Testis (tissue), 2 donors: ENCODE data around the gene TPO.

Source experiments
- POLR2A ChIP-seq: fragments of 450-650 bp; IDR thresholded peaks from one replicate; pipeline ENCODE4 v1.6.1; 2017; ENCODE audit warnings: antibody characterized with exemption, mild to moderate bottlenecking, moderate library complexity
- TF ChIP-seq, protein P1 (sequence below), 3 experiments: fragments of 450-650 bp in 2 of 3; fragments of 200-600 bp in 1 of 3; sonication (generic) in 1 of 3; IDR thresholded peaks; one replicate each; pipeline ENCODE4 v1.5.1; 2016 to 2019; ENCODE audit warnings: antibody characterized with exemption in 3 of 3, mild to moderate bottlenecking in 2 of 3, moderate library complexity in 1 of 3

DNA sequence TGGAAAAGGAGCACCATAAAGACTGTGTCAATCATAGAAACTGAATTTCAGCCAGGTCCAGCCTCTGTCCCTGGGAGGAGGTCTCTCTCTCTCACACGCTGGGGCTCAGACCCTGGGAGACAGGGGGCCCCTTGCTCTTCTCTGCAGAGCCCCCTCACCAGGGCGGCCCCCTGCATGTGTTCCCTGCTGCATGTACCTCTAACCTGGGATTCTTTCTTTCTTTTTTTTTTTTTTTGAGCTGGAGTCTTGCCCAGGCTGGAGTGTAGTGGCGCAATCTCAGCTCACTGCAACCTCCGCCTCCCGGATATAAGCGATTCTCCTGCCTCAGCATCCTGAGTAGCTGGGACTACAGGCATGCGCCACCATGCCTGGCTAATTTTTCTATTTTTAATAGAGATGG is 46.5 kb downstream of the TPO start:
- no peak for TF ChIP-seq POLR2A
- TF ChIP-seq, protein P1, sequence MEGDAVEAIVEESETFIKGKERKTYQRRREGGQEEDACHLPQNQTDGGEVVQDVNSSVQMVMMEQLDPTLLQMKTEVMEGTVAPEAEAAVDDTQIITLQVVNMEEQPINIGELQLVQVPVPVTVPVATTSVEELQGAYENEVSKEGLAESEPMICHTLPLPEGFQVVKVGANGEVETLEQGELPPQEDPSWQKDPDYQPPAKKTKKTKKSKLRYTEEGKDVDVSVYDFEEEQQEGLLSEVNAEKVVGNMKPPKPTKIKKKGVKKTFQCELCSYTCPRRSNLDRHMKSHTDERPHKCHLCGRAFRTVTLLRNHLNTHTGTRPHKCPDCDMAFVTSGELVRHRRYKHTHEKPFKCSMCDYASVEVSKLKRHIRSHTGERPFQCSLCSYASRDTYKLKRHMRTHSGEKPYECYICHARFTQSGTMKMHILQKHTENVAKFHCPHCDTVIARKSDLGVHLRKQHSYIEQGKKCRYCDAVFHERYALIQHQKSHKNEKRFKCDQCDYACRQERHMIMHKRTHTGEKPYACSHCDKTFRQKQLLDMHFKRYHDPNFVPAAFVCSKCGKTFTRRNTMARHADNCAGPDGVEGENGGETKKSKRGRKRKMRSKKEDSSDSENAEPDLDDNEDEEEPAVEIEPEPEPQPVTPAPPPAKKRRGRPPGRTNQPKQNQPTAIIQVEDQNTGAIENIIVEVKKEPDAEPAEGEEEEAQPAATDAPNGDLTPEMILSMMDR (IDR thresholded peaks at IDR 0.05): no peak
